Vagina (tissue), 2 donors: Measurements from ENCODE around the gene PYGM. TPM values are rescaled to one million over a fixed set of nuclear protein-coding genes. Genes with fewer than 3 reads are reported as not detected.

ENCODE experiments used
- DNase-seq, 2 donors: peaks; one replicate each; pipeline ENCODE4 v3.0.0-alpha.2; 2017; ENCODE audit errors: extremely low spot score in 2 of 2
- H3K27ac ChIP-seq: fragments of 200-600 bp; sonication (generic); one replicate; pipeline ENCODE4 v1.5.1; 2019
- H3K27me3 ChIP-seq: fragments of 200-600 bp; sonication (generic); one replicate; pipeline ENCODE4 v1.5.1; 2019
- H3K36me3 ChIP-seq, 2 donors: fragments of 200-600 bp; sonication (generic); one replicate each; pipeline ENCODE4 v1.5.1; 2017 to 2019
- H3K4me1 ChIP-seq: fragments of 200-600 bp; sonication (generic); one replicate; pipeline ENCODE4 v1.5.1; 2019
- H3K4me3 ChIP-seq, 2 donors: fragments of 200-600 bp; sonication (generic); 1 replicate in 1 of 2; 2 replicates in 1 of 2; pipeline ENCODE4 v1.5.1; 2016 to 2019
- H3K9me3 ChIP-seq: fragments of 200-600 bp; sonication (generic); one replicate; pipeline ENCODE4 v1.5.1; 2019
- POLR2A ChIP-seq, 2 donors: fragments of 450-650 bp; IDR thresholded peaks; one replicate each; pipeline ENCODE4 v1.6.1; 2017; ENCODE audit warnings: antibody characterized with exemption in 2 of 2, mild to moderate bottlenecking in 2 of 2, moderate library complexity in 2 of 2
- POLR2AphosphoS5 ChIP-seq, 2 donors: sonication (generic); formaldehyde crosslinking; IDR thresholded peaks; one replicate each; pipeline ENCODE4 v1.9.0; 2017; ENCODE audit warnings: antibody characterized with exemption in 2 of 2, mild to moderate bottlenecking in 2 of 2, low read depth in 1 of 2; ENCODE audit not compliant: insufficient read depth in 1 of 2
- intact Hi-C: fragments of 100-400 bp; cut with DNase I; formaldehyde crosslinking; loops from one replicate; pipeline ENCODE4 v1.15.1; 2023
- total RNA-seq: library from RNA; depleted of rRNA; stranded (reverse); fragments of >200 nt; gene quantifications from one replicate; pipeline ENCODE4 v1.2.3, GENCODE V29; 2016
- TF ChIP-seq, protein P1 (sequence below), 3 experiments: fragments of 450-650 bp in 2 of 3; fragments of 200-600 bp in 1 of 3; sonication (generic) in 1 of 3; IDR thresholded peaks; one replicate each; pipeline ENCODE4 v1.5.1; 2017 to 2019; ENCODE audit warnings: antibody characterized with exemption in 3 of 3, mild to moderate bottlenecking in 2 of 3, moderate library complexity in 2 of 3

PYGM gene
- total RNA-seq, 1 donor from 2014 or later: 0.98 TPM

DNA sequence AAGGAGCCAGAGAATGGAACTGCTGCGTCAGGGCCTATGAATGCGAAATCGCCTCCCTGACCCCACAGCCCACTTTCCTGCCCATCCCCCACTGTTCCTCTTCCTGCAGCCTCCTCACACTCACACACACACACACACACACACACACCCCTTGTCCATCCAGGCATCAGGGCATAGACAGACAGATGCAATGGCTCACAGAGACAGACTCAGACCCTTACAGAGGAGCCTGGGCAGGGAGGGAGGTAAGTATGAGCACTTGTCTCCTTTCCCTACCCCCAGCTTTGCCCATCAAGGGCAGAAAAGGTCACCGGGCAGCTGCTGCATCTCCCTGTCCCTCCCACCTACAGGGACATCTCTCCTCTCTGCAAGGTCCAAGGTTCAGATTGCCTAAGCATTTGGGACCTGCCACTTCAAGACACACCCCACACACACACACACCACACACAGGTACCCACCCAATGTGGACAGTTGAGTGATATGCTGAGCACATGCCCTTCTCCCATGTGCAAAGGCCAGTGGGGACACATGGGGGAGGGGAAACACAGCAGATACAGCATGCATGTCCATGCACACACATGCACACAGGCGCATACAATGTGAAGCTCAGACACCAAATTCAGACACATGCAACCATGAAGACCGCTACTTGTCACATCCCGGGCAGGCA is 34.8 kb downstream of the PYGM start:
- DNase-seq: no peak
- H3K36me3 ChIP-seq: no peaks in the 10 kb centered on the region
- TF ChIP-seq, protein P1, sequence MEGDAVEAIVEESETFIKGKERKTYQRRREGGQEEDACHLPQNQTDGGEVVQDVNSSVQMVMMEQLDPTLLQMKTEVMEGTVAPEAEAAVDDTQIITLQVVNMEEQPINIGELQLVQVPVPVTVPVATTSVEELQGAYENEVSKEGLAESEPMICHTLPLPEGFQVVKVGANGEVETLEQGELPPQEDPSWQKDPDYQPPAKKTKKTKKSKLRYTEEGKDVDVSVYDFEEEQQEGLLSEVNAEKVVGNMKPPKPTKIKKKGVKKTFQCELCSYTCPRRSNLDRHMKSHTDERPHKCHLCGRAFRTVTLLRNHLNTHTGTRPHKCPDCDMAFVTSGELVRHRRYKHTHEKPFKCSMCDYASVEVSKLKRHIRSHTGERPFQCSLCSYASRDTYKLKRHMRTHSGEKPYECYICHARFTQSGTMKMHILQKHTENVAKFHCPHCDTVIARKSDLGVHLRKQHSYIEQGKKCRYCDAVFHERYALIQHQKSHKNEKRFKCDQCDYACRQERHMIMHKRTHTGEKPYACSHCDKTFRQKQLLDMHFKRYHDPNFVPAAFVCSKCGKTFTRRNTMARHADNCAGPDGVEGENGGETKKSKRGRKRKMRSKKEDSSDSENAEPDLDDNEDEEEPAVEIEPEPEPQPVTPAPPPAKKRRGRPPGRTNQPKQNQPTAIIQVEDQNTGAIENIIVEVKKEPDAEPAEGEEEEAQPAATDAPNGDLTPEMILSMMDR (IDR thresholded peaks at IDR 0.05): no peak
- TF ChIP-seq POLR2AphosphoS5 (IDR thresholded peaks at IDR 0.05; ENCODE audit: insufficient read depth in 1 of 2, low read depth in 1 of 2): no peak
- no peak for TF ChIP-seq POLR2A (IDR thresholded peaks at IDR 0.05)
- no peaks in the 10 kb centered on the region for H3K9me3 ChIP-seq
- intact Hi-C loops: loop anchor here (5.0 kb wide), 1 partner anchor 173 kb away; no protein-coding TSS in a partner anchor
- H3K27me3 ChIP-seq: no peaks in the 10 kb centered on the region
- no peak overlapping the region for H3K27ac ChIP-seq
- H3K4me3 ChIP-seq: no peak overlapping the region
- peaks cover 7% of the 10 kb centered on the region for H3K4me1 ChIP-seq

DNA sequence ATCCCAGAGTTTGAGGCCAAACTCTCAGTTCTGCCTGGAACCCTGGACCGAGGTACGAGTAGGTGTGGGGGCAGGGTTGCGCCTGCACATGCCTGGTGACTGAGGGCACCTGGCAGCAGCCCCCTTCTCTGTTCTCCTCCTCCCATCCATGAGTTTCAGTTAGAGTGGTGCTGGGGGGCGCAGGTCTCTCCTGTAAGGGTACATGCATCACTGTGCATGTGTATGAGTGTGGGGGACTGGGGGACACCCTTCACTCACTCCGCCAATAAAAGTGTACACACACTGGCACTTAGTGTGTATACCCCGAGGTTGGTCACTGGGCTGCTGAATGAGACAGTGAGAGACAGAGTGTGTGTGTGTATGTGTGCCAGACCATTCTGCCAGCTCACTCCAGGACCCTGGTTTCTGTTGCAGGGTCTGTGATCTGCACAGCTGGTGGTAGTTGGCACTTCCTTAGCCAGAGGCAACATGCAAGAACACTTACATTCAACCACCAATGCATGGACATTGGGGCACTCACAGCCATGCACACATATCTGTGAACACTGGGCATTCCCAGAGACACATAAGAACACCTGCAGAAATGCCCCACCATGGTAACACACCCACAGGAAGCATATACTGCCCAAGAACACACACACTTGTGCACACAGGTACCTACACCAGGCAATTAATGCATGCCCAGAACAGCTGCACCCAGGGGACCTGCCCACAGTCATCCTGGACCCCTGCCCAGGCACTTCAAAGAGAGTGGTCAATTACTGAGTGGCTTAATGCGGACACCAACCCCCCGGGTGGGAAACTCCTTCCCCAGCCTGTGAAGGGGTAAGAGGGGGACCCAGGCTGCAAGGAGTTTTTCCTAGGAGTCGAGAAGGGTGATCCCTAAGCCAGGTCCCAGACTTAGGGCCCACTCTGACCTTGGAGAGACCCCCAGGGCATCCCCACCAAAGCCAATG is 35.6 kb downstream of the PYGM start:
- H3K4me1 ChIP-seq: peaks cover 7% of the 10 kb centered on the region
- H3K9me3 ChIP-seq: no peaks in the 10 kb centered on the region
- intact Hi-C loops: loop anchor here (5.0 kb wide), 1 partner anchor 172 kb away; no protein-coding TSS in a partner anchor
- H3K4me3 ChIP-seq: no peak overlapping the region
- TF ChIP-seq POLR2A (IDR thresholded peaks at IDR 0.05) (no peak), POLR2AphosphoS5 (IDR thresholded peaks at IDR 0.05; ENCODE audit: insufficient read depth in 1 of 2, low read depth in 1 of 2) (no peak)
- TF ChIP-seq, protein P1 (IDR thresholded peaks at IDR 0.05): no peak
- H3K27ac ChIP-seq: no peak overlapping the region
- H3K36me3 ChIP-seq: no peaks in the 10 kb centered on the region
- no peaks in the 10 kb centered on the region for H3K27me3 ChIP-seq
- DNase-seq: no peak

DNA sequence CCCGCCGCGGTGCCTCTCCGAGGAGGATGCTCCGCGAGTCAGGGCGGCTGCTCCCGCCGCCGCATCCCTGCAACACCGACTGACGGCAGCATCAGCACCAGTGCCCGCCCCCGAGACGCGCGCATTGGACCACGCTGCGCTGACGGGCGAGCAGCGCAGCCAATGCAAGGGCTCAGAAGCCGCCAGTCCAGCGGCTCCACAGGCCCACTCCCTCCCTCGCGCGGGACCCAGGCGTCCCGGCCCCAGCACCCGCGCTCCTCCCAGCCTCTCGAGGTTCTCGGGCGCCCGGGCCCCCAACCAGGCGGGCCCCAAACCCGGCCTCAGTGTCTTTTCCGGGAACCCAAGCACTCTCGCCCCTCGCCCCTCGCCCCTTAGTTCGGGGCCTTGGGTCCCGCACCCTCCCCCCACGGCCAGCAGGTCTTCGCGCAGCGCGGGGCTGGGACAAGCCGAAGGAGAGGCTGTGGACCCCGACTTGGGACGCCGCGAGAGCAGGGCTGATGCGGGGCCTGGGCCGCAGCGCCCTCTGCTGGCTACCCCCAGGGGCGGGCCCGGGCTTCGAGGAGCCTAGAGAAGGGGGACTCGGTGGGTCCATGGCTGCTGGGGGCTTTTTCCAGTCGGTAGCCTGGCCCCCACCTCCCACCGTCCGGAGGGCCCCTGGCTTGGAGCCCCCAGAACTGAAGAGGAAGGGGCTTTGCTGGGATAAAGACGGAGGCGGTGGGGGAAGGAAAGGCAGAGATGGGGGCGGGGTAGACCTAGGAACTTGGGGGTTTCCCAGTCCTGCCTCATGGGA is 36.5 kb downstream of the PYGM start, which contains the start of gene NRXN2:
NRXN2 (minus strand) TSS at position 81 of the 790 bp plus-strand sequence. CDS start 9,498 bp downstream, outside the sequence.
- peak within 1 kb of the TSS; percentile 57 for H3K27ac ChIP-seq
- H3K27me3 ChIP-seq: peaks cover 4% of the 10 kb centered on the region
- H3K4me1 ChIP-seq: peaks cover 7% of the 10 kb centered on the region
- H3K36me3 ChIP-seq: no peaks in the 10 kb centered on the region
- H3K9me3 ChIP-seq: no peaks in the 10 kb centered on the region
- DNase-seq: no peak
- H3K4me3 ChIP-seq: peak within 1 kb of the TSS; percentile 60 to 73
- TF ChIP-seq POLR2AphosphoS5 (IDR thresholded peaks at IDR 0.05; ENCODE audit: insufficient read depth in 1 of 2, low read depth in 1 of 2) (peak in 1 of 2 donors; percentile 51), POLR2A (IDR thresholded peaks at IDR 0.05) (no peak)
- TF ChIP-seq, protein P1 (IDR thresholded peaks at IDR 0.05): peak; percentile 87 to 94 (median 94)
- intact Hi-C loops: loop anchor here (5.0 kb wide), 1 partner anchor 171 kb away; no protein-coding TSS in a partner anchor

DNA sequence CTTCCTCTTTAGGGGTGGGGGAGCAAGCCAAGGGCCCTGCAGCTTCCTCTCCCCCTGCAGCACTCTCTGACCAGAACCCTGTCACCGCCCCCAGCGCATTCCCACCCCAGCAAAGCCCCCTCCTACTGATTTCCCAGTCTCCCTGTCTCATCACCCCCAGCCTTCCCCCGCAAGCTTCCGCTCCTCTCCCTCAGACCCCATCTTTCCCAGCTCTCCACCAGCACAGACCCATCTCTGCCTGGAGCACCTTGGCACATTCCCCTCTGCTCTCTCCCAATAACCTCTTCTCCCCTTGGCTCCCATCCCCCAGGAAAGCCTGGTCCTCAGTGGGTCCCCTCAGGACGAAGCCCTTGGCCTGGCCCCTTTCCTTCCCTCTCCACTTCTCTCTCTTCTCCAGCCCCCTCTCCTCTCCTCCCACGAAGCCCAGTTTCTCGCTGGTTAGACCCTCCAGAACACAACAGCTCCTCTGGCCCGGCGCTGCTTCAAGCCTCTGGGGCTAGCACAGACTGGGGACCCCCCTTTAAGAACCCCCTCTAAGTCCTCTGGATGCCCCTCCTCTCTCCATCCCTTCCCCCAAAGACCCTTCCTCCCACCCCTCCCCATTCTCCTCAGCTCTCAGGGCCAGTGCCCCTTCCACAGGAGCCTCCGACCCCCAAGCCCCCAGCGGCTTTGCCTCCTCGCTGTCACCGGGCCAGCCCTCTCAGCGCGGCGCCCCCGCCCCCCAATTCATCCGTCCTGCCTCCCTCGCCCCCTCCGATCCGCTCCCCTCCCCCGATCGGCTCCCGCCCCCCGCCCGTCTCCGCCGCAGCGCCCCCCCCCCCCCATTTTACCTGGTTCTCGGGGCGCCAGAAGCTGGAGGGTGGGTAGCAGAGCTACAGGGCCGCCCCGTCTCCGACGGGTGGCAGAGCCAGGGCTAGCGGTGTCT is 37.4 kb downstream of the PYGM start:
- DNase-seq: no peak
- H3K36me3 ChIP-seq: no peaks in the 10 kb centered on the region
- H3K27me3 ChIP-seq: peaks cover 4% of the 10 kb centered on the region
- no peak overlapping the region for H3K4me3 ChIP-seq
- H3K9me3 ChIP-seq: no peaks in the 10 kb centered on the region
- intact Hi-C loops: loop anchor here (5.0 kb wide), 1 partner anchor 170 kb away; no protein-coding TSS in a partner anchor
- no peak overlapping the region for H3K27ac ChIP-seq
- peaks cover 7% of the 10 kb centered on the region for H3K4me1 ChIP-seq
- TF ChIP-seq POLR2AphosphoS5 (IDR thresholded peaks at IDR 0.05; ENCODE audit: insufficient read depth in 1 of 2, low read depth in 1 of 2) (no peak), POLR2A (IDR thresholded peaks at IDR 0.05) (no peak)
- TF ChIP-seq, protein P1 (IDR thresholded peaks at IDR 0.05): no peak
